Adrenal gland (tissue), 12 donors: ENCODE measurements around the gene PKP4. TPM values are rescaled to one million over a fixed set of nuclear protein-coding genes. Genes with fewer than 3 reads are reported as not detected.

Experiments used
- DNase-seq, 7 donors: peaks; one replicate each; pipeline ENCODE4 v3.0.0-alpha.2; 2019 to 2020
- H3K27ac ChIP-seq, 5 donors: fragments of 200-600 bp; sonication (generic) in 4 of 5; 1 replicate in 3 of 5; 2 replicates in 2 of 5; pipeline versions ENCODE4 v1.5.1 to v1.8.0; 2016 to 2020; ENCODE audit warnings: mild to moderate bottlenecking in 1 of 5
- H3K27me3 ChIP-seq: fragments of 200-600 bp; 2 replicates; pipeline ENCODE4 v1.8.0; 2021
- H3K36me3 ChIP-seq, 2 donors: fragments of 200-600 bp; replicated peaks in 1 of 2; 1 replicate in 1 of 2; 2 replicates in 1 of 2; pipeline versions ENCODE4 v1.5.1 to v1.8.0; 2018 to 2022
- H3K4me1 ChIP-seq, 2 donors: fragments of 200-600 bp; replicated peaks in 1 of 2; 1 replicate in 1 of 2; 2 replicates in 1 of 2; pipeline versions ENCODE4 v1.5.1 to v1.8.0; 2018 to 2021
- H3K4me3 ChIP-seq, 4 donors: fragments of 200-600 bp; sonication (generic) in 3 of 4; one replicate each; pipeline ENCODE4 v1.5.1; 2016 to 2018
- H3K9me3 ChIP-seq, 3 donors: fragments of 200-600 bp; sonication (generic) in 1 of 3; replicated peaks in 1 of 3; 1 replicate in 2 of 3; 2 replicates in 1 of 3; pipeline versions ENCODE4 v1.5.1 to v1.8.0; 2016 to 2021
- CTCF ChIP-seq, 6 experiments: fragments of 450-650 bp in 4 of 6; fragments of 200-600 bp in 2 of 6; sonication (generic) in 1 of 6; IDR thresholded peaks; 1 replicate in 5 of 6; 2 replicates in 1 of 6; pipeline versions ENCODE4 v1.5.1 to v1.8.0; 2016 to 2021; ENCODE audit warnings: antibody characterized with exemption in 6 of 6, mild to moderate bottlenecking in 2 of 6, moderate library complexity in 1 of 6
- POLR2A ChIP-seq, 2 donors: fragments of 450-650 bp; IDR thresholded peaks; one replicate each; pipeline ENCODE4 v1.6.1; 2017; ENCODE audit warnings: antibody characterized with exemption in 2 of 2, mild to moderate bottlenecking in 2 of 2, moderate library complexity in 1 of 2
- WGBS, 4 donors: extraction: QIAGEN DNeasy Blood & Tissue Kit in 2 of 4; methylation state at CpG; one replicate each; pipeline versions ENCODE4 v1.1.5 to v1.1.7; 2013 to 2017; 5-methylcytosine and 5-hydroxymethylcytosine counted together
- intact Hi-C, 2 donors: fragments of 100-400 bp; cut with DNase I; formaldehyde crosslinking; loops; one replicate each; pipeline versions ENCODE4 v1.14.1 to v1.15.0; 2022 to 2023
- polyA plus RNA-seq, 3 donors: library from polyadenylated mRNA; stranded (reverse); fragments of 200-250 nt in 2 of 3; fragments of 350-450 nt in 1 of 3; fragmentation: Illumina TruSeq in 1 of 3; extraction: RNeasy Lipid Tissue Mini Kit (QIAGEN cat#74804) in 1 of 3; gene quantifications; one replicate each; pipeline ENCODE4 v1.2.3, GENCODE V29; 2013 to 2014
- total RNA-seq, 9 donors: library from RNA; depleted of rRNA in 4 of 9; stranded (reverse); fragments of >200 nt in 4 of 9; fragments of 120-200 nt in 1 of 9; fragmentation: NEBNext Ultra II Directional in 1 of 9; extraction: Animal tissue kit (Norgen Biotek cat#: 25700) in 1 of 9; gene quantifications; one replicate each; pipeline versions ENCODE4 v1.1.0 to v1.2.4, GENCODE V29; 2013 to 2023
- donor health status: healthy with polysubstance abuse.
- donor health status: Bipolar disorder and iron deficiency.
- donor health status: DM: yes; HTN: yes; CAD: no.
- donor health status: DM: no; HTN: no; CAD: no.
- donor health status: DM: no; HTN: no; CAD: no.
- donor health status: DM: yes; HTN: yes; CAD: no.

The PKP4 gene
- total and polyA plus RNA-seq, 12 donors: 15.6 to 34.9 (median 23.3) TPM

- Histone ChIP-seq H3K4me1 (peaks cover 0 to 14% of the 10 kb centered on the region in 2 donors), H3K9me3 (no peaks in the 10 kb centered on the region), H3K36me3 (no peaks in the 10 kb centered on the region), H3K27ac (no peak overlapping the region), H3K4me3 (no peak overlapping the region), H3K27me3 (no peaks in the 10 kb centered on the region)
- 95 to 99% (median 97%) methylated on average over 3 of the region's 3 CpGs for WGBS, 4 donors
- TF ChIP-seq CTCF (IDR thresholded peaks at IDR 0.05) (no peak), POLR2A (IDR thresholded peaks at IDR 0.05) (no peak)
- no peak for DNase-seq
- intact Hi-C loops: no loop called here
Observed at GRCh38 chr2:158603205-158603604, 146.5 kb downstream of the PKP4 start.

GRCh38 chr2:158603986-158604385 is 147.2 kb downstream of the PKP4 start:
- no peak for DNase-seq
- TF ChIP-seq POLR2A (IDR thresholded peaks at IDR 0.05) (no peak), CTCF (IDR thresholded peaks at IDR 0.05) (no peak)
- Histone ChIP-seq H3K27ac (no peak overlapping the region), H3K4me3 (no peak overlapping the region), H3K4me1 (peaks cover 0 to 14% of the 10 kb centered on the region in 2 donors), H3K27me3 (no peaks in the 10 kb centered on the region), H3K9me3 (no peaks in the 10 kb centered on the region), H3K36me3 (no peaks in the 10 kb centered on the region)
- WGBS, 4 donors: 95 to 97% (median 96%) methylated on average over 6 of the region's 6 CpGs
- intact Hi-C loops: no loop called here

GRCh38 chr2:158610059-158610458 is 153.3 kb downstream of the PKP4 start:
- Histone ChIP-seq H3K36me3 (no peaks in the 10 kb centered on the region), H3K4me1 (no peaks in the 10 kb centered on the region)
- TF ChIP-seq POLR2A (IDR thresholded peaks at IDR 0.05): no peak
- TF ChIP-seq CTCF (IDR thresholded peaks at IDR 0.05): no peak

GRCh38 chr2:158616480-158617000 is 159.8 kb downstream of the PKP4 start:
- Histone ChIP-seq H3K4me1 (no peaks in the 10 kb centered on the region), H3K36me3 (peaks cover 0 to 7% of the 10 kb centered on the region in 2 donors), H3K4me3 (no peak overlapping the region), H3K27ac (no peak overlapping the region), H3K9me3 (no peaks in the 10 kb centered on the region), H3K27me3 (no peaks in the 10 kb centered on the region)
- TF ChIP-seq CTCF (IDR thresholded peaks at IDR 0.05) (no peak), POLR2A (IDR thresholded peaks at IDR 0.05) (no peak)
- WGBS, 4 donors: 92 to 98% (median 97%) methylated on average over 3 of the region's 3 CpGs
- intact Hi-C loops: no loop called here
- DNase-seq: no peak

More at GRCh38 chr2:158610059-158610458, 153.3 kb downstream of the PKP4 start:
- Histone ChIP-seq H3K27me3 (no peaks in the 10 kb centered on the region), H3K9me3 (no peaks in the 10 kb centered on the region), H3K4me3 (no peak overlapping the region), H3K27ac (no peak overlapping the region)
- no peak for DNase-seq
- WGBS, 4 donors: 82 to 91% (median 87%) methylated on average over 4 of the region's 4 CpGs
- intact Hi-C loops: no loop called here
